HG03469 (cell line): ENCODE results near the gene CA10.

ENCODE experiments used
- ATAC-seq: cut with Tn5 transposase; IDR thresholded peaks from one replicate; pipeline ENCODE4 v1.9.1; 2021; ENCODE audit warnings: mild to moderate bottlenecking, moderate library complexity, moderate number of reproducible peaks; ENCODE audit not compliant: unreplicated experiment

Gene CA10

DNA sequence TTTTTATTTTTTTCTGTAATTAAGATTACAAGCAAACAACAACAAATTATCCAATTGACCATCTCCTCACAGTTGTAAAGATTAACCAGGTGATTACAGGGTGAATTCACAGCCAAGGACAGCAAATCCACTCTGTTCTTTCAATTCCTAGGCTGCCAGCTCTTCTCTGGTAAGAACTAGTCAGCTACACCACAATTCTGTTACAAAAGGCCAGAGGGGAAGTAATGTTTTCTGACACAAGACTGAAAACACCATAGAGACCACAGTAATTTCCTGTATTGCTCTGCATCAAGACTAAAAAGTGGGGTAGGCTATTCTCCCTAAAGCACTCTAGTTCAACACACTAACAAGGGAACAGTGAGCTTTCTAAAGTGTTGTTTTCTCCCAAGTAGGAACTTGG is 10.6 kb downstream of the CA10 start:
- no peak for ATAC-seq

DNA sequence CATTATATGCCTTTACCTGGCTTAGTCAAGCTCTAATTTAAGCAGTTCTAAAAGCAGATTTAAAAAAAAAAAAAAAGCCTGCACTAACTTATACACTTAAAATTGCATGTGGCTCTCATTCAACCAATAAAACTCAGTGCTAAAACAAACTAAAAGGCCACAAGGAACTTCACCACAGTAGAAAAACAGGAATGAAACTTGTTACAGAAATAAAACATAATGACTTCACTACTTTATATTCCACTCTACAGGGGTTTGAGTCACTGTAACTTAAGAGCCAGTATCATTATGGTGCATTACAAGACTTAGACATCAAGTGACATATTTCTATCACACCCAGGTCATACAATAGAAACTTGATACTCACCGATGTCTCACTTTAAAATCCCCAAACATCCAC is 11.1 kb downstream of the CA10 start:
- ATAC-seq, result no peak

DNA sequence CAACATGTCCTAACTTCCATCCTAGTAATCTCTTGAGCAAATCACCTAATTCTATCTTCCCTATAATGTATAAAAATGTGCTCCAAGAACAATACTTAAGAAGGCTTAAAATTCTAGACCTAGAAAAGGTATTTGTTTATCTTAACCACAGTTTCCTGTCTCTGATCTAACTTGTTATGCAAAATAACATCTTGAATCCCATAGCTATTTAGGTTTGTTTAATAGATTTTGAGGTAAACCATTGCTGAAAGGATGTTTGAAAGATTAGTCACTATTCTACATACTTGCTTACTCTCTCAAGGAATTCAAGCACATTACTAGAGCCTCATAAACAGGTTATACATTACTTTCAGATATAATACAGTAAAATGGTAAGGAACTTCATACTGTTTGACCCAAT is 13.0 kb downstream of the CA10 start:
- no peak for ATAC-seq

DNA sequence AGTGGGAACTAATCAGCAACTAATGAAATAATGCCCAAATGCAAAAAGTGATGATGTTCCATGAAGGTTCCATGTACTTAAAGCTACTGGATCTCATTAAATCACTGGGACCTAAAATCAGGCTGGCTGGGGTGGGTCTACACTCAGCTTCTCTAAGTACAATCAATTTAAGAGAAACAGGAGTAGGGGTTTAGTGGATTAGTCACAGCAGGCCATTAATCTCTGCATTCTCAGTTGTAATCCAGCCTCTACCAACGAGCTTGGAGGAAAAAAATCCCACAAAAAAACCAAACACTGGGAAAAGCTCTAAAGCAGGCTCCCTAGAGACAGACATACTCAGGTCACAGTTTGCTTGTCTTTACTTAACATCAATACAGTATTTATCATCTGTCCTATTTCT is 15.0 kb downstream of the CA10 start:
- ATAC-seq, result no peak

DNA sequence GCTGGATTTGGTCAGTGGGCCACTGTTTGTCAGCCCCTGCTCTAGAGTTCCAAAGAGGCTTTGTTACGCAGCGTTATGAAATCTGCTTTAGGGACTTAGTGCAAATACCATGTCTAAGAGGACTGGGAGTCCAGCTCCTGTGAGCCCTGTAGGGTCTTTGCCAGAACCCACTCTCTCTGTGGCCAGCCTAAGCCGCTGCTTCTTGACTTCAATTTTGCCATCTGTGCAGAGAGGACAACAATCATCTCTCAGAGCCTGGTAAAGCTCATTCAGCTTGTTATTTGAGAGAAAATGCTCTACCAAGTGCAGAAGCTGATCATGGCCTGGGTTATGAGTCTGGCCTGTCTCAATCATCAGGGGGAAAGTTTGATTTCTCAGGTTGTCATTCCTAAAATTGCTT is 17.9 kb downstream of the CA10 start:
- ATAC-seq, result no peak

DNA sequence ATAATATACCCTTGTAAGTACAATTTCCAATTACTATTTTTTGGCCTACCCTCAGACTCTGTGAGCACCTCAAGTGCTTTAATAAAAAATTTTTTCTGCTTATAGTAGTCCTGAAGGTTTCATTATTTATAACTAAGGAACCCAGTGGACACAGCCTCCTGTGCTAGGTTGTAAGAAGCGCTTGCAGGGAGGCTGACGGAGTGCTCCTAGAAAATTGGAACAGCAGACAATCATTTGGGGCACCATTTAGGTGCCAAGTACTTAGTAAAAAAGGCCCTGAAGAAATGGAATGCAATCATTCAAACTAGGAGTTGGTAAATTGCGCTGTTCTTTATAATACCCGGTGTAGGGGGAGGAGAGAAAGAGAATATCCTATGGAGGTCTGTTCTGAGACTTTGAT is 19.8 kb downstream of the CA10 start:
- ATAC-seq, result no peak

DNA sequence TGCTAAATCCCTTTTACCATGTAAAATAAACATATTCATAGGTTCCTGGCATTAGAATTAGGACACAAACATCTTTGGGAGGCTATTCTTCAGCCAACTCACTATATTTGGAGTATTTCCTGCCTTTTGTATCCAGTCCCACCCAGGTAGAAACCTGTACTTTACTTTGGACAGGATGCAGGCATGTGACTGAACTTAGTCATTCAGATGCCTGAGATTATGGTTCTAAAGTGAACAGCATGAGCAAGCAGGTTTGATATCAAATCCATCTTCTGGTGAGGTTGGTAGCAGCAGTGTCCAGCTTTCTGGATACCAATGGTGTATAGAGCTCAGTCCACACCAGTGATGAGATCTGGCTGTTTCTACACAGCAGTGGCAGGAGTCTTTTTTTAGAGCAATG is 20.2 kb downstream of the CA10 start:
- ATAC-seq, result no peak

DNA sequence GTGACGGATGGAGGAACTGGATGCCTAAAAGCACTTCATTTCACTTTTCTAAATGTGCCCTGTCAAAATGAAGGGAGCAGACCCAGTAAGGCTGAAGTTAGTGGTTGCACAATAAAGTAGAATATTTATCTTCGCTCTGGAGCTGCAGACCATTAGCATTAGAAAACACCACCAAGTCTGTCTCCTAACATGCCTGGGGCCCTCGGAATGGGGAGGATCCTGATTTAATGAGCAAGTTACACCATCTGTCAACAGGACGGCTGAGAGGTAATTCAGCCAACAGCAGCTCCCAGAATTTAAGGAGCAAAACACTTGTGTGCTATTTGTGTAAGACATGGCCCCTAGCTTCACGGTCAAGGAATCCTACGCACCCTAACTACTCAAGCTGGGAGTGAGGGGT is 22.3 kb downstream of the CA10 start:
- ATAC-seq, result no peak

DNA sequence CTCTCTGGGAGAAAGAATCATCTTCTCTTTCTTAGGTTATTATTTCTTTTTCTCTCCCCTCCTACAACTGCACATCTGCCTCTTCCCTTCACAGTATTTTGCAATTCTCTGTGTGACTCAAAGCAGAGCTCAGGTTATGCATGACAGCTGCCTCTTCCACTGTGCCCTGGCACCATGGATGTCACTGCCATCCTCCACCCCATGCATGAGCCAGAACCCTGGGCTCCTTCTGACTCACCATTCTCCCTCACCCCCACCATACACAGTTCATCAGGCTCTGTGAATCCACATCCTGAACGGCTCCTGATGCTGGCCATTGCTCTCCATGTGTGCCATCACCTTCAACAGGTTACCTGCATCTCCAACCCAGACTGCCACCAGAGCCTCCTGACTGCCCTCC is 23.9 kb downstream of the CA10 start:
- no peak for ATAC-seq

DNA sequence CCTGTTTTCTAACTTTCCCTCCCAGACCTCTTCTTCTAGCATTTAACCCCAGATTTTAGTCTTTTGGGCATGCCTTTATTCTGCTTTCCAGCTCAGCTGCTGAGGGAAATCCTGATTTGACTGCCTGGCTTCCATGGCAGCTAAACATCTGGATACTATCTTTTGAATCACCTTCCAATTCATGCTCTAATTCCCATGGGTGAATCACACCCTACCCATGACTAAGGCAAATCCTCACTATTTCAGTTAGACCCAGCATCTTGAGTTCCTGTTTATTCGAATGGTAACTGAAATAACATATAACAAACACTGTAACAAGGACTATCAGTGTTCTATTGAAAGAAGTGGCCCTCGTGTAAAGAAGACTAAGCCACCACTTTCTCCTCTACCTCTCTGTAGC is 29.8 kb downstream of the CA10 start:
- no peak for ATAC-seq

DNA sequence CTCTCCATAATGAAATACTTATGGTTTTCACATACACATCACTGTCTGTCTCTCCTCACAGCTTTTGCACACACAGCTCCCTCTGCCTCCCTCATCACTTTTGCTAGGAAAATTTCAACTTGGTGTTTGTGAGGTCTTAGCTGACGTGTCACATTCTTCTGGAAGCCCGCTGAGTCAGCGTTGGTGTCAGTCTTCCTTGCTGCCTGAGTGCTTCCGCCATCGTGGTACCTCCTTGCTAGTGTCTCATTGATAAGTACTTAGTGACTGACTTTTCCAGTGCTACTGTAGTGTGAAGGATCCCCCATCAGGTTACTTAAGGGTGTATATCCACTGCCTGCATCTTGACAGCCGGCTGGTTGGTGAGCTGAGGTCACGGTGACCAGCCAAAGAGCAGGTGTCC is 33.5 kb downstream of the CA10 start:
- ATAC-seq, result no peak

DNA sequence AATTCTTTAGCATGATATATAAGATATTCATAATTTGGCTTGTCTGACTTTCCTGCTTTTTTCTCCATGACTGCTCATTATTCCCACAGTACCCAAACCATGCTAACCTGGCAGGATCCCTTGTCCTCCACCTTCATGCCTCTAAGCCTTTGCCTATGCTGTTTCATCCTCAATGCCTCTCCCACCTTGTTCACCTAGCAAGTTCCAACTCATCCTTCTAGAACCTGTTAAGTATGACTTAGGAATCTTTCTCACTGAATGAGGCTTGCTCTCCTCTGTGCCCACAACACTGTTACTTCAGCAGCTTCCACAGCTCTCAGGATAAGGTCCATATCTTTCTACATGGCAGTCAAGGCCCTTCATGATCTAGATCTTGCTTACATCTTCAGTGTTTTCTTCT is 34.0 kb downstream of the CA10 start:
- no peak for ATAC-seq

DNA sequence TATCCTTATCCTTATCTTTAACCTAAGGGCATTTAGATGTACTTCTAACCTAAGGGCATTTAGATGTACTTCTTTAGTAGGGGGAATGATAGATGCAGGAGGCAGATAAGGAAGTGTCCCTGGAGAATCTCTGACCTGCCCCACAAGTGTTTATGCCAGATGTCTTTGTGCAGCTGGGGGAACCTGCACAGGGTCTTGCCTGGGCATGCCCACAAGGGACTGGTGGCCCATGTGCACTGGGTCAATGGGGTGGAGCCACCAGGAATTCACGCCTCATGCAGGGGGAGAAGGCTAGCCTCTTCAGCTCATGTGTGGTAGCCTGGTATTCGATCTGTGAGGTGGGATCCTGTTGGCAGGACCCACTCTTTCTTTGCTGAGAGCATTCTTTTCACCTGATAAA is 38.0 kb downstream of the CA10 start:
- no peak for ATAC-seq

DNA sequence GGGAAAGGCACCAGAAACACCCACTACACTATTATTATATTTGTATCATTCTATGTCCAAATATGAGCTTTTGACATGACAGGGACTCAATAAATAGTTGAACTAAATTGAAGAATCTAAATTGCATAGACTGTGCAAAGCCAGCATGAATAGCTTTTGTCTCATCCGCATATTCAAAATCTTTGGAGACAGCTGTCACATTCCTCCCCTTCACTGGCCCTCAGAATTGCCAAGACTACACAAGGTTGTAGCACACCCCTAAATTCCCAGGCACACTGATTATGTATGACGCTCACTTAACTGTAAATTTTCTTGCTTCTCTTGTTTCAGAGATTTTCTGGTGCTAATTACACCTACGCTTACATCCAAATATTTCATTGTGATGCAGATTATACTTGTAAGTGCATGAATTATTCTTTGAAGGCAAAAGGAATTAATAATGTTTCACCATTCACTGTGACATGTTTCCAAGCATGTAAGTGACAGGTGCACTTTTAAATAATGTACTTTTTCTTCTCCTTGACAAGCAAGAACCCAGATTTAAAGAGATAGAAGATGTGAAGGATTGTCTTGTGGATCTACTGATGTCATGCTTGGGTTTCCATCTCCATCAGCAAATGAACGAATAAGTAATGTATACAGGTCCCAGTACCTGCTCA is 47.5 kb downstream of the CA10 start:
- ATAC-seq, result no peak

DNA sequence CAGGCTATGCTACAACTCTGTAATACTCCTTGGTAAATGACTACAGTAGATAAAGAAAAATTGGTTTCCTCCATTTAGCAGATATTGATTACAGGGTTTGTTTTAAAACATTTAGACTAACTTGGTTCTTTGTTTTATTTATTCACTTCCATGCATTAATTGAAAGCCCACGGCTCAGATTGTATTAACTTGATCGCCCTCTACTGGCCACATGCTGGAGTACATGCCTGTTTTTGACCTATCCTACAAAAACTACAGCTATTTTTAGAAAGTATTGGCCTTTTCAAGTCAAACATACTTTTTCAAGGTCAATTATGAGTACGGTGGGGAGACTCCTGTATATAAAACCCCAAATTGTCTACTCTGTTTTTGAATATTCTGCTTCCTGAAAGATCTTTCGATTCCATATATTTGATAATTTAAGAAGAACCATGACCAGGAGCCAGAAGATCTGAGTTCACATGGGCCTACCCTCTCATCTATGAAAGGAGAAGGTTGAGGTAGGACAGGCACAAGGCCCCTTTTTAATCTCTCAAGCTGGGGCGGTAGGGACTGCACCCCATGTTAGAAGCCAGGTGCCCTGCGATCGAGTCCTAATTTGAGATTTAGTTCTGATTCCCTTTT is 51.8 kb downstream of the CA10 start:
- ATAC-seq, result no peak

DNA sequence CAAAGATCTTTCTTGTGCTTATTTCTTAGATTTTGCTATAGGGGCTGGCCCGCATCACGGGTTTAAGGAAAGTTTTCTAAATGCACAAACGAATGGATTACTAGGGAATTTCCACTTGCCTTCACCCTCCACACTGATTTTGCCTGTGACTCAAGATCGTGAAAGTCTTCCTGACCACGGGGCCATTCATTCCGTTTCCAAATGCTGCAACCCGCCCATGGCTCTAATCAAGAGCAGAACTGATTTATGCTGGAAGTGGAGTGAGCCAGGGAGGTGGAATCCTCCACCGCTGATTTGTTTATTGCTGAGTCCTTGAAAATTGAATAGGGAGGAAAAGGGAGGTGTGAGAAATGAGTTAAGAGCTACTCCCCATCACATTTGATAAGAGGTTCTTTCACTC is 52.4 kb downstream of the CA10 start:
- no peak for ATAC-seq

DNA sequence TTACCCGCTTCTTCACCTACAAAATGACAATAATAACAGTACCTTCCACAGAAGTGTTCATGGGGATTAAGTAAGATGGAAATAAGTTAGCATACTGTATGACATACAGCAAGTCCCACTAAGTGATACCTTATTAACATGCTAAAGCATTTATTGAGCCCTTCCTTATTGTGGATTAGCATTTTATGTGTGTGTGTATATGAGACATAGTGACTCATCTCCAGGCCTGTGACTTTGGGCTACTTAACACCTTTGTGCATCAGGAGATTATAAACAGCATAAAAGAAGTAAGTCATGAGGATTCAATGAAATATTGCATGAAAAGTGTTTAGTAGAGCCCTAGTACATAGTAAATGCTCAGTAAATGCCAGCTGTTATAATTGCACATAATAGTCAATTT is 52.9 kb downstream of the CA10 start:
- no peak for ATAC-seq

DNA sequence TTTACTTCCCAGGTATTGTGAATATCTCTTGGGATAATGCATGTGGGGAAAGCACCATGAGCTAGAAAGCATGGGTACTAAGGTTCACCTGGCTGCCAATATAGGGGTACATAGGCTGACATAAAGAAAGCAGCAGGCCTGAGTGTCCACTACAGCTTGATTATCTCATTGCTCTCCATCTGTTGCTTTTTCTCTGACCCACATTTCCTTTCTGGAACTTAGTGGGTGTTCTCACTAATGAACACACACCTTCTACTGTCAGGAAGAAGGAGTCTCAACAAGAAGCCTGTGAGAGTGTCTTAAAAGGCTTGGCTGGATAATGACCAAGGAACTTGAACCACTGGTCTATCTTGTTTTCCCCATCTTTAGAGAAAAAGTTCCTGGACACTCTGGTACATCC is 62.5 kb downstream of the CA10 start:
- ATAC-seq, result no peak

DNA sequence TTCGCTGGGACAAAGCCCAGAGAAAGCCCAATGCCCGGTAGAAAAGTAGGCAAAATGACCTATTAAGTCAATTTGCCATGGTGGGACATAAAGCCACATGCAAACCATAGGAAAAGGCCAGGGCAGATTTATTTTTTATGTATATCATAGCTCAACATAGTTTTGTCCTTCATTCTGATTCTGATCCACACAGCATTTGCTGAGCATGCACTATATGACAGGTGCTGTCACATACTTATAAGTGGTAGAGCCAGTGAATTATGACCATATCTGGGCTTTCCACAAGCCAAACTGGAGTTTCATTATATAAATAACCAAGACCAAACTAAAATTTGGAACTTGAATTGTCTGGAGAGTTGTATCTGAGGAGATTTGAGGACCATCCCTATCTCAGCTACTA is 74.3 kb downstream of the CA10 start:
- ATAC-seq, result no peak

DNA sequence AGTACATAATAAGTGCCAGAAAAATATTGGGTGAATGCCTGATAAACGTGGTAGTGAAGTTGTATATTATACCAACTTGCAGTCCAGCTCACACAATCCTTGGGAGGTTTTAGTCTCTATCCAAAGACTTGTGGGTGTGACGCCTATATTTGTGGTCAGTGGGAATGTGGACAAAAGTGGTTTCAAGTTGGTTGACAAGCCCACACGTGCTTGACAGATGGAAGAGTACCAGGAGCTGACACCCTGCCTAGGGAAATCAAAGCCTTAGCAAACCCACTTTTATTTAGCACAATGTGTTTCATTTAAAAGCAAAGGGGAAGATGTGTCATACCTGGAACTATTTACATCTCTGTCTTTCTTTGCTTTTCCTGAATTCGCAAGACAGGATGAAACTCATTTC is 79.0 kb downstream of the CA10 start:
- ATAC-seq, result no peak

DNA sequence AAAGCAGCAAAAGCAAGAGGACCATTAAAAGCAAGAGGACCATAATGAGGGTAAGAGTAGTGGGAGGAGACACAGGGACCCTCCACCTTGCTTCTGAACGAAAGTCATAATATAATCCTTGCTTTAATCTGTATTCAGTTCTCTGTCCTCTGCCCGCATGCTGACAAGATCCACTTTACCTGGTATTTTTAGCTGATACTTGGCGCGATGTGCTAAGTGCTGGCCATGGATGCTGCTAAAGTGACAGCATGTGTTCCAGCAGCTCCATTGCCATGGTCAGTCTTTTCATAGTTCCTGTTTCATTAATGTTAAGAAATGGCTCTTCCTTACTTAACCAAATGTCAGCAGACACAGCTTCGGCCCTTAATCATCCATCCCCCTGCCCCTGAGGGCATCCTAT is 86.8 kb downstream of the CA10 start:
- no peak for ATAC-seq

DNA sequence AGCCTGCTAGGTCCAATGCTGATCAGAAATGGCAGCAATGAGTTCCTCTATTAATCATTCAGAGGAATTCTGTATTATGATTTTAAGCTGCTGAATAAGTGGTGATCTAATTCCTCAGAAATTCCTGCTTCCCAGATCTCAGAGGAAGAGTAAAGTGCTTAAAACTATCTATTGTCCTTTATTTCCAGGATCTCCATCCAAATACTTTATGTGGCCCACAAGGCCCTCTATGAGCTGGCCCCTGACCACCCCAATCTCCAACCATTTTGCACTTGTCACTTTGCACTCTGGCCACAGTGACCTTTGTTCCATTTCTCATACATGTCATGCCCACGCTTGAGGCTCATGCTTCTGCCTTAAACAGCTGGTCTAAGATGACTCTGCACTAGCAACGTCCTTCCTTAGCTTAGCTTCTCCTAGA is 93.7 kb downstream of the CA10 start:
- ATAC-seq, result no peak

DNA sequence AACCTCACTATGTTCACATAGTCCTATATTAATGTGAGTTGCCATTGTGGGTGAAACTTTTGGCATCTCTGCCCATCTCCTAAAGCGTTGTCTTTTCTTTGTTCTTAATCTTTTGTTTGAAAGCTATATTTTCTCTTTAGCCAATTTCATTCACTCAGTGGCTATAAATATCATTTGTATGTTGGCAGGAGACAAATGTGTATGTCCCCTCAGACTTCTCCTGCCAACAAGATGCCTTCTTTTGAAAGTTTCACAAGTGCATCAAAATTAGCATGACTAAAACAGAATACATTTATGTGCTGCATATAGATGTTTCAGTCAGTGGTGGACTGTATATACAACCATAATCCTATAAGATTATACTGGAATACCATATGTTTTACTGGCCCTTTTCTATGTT is 109.0 kb downstream of the CA10 start:
- no peak for ATAC-seq
